NCI-H1105 treated with DMSO at 0.1 percent for 48 hours (cell line): Measurements from ENCODE around the gene FSD1.

Source experiments
- DNase-seq: peaks from one replicate; lab custom pipeline; 2025; lab: John Stamatoyannopoulos, UW

FSD1 gene

DNA sequence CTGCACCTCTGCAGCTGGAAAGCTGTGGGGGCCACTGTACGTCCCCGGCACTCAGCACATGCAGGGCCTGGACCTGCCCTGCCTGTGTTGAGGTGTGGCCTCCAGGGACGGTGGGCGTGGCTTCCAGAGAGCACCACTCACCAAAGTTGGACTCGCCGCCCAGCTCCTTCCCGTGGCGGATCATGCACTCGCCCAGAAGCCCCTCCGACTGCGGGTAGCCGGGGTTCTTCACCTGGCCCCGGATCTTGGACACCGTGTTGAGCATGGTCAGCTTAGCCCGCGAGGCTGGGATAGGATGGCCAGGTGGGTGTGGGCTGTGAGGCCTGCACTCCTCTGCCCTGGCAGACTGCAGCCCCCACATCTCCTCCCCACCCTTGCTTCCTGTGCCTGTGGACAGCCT, 60.9 kb downstream of the FSD1 start:
- DNase-seq = no peak

DNA sequence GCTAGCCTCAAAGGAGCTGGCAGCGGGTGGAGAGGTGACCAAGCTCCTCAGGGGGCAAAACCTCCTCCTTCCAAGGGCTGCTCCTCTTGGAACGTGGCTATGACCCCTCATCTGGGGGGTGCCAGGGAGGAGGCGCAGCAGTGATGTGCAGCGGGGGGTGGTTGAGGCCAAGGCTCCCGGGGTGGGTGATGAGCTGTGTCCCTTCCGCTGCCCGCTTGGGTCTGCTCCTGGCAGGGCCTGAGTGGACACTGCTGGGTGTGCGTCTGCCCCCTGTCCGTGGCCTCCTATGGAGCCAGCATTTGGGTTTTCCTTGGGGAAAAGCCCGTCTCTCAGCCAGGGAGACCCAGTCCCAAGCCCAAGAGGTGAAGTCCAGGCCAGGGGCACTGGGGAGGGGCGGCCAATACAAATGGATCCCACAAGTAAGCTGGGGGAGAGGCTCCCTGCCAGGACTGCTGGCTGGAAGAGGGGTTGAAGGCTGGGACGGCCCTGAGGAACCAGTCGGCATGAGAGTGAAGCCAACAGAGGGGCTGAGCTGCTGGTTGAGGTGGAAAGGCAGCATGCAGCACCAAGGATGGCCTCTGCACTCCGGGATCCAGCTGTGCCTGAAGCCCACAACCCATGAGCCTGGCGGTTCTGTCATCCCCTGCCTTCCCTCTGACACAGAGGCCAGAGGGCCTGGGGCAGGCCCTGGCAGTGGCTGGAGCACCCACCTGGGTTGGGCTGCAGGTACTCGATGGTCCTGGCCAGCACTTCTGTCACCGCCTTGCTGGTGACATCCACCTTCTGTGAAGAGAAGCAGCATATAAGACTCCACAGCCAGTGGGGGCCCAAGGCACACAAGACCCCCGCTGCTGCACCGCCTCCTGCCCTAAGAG, 61.6 kb downstream of the FSD1 start:
- no peak for DNase-seq

DNA sequence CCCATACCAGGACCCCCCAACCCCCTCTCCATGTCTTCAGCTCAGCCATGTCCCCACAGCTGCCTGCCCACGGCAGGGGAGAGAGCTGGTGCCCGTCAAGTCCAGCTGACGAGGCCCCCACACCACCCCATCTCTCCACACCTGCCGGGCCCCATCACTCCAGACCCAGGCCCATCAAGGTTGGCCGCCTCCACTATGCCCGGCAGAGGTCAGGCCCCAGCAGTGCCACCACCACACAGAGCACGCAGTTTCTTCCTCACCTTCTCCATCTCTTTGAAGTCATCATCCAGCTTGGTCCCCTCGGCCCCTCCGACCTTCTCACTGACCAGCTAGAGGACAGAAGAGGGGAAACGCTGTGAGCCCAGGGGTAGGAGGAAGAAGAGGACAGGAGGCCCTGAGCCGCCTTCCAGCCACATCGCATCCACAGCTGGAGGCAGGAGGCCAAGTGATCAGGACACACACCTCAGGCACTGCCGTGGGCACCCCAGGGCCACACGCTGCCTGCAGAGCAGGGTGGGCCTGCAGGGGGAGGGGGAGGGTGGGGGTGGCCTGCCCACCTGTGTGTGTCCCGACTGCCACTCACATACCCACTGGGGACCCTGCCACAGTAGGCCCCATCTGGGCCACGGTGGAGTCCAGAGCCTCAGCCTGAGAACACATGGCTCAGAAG, 62.4 kb downstream of the FSD1 start:
- no peak for DNase-seq

DNA sequence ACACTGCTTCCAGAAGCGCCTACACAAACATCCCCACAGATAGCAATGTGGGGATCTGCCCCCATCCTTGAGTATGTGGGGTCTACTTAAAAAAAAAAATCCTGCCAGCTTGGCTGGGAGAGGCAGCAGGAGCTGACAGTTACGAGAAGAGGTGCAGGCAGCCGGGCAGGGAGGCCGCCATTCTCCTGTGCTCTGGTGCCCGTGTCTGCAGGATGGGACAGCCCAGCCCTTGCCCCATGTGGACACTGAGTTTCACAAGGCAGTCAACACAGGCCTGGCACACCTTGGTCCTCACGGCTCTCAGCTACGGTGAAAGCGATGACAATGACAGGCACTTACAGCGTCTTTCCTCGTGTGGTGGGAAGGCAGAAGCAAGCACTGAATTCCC, 62.9 kb downstream of the FSD1 start:
- DNase-seq = no peak

DNA sequence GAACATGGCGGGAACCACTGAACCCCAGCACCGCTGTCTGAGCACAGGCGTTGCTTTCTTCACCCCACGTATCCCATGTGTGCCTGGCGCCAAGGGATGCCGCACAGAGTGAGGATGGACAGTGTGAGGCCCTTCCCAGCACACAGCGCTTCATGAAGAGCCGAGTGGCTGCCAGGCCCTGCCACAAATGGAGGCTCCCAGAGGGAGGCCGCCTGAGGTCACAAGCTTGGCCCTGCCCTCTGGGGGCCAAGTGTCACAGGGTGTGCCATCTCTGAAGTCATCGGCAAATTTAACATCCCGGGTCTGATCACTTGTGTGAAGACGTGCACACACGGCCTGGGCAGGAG, 63.4 kb downstream of the FSD1 start:
- no peak for DNase-seq

DNA sequence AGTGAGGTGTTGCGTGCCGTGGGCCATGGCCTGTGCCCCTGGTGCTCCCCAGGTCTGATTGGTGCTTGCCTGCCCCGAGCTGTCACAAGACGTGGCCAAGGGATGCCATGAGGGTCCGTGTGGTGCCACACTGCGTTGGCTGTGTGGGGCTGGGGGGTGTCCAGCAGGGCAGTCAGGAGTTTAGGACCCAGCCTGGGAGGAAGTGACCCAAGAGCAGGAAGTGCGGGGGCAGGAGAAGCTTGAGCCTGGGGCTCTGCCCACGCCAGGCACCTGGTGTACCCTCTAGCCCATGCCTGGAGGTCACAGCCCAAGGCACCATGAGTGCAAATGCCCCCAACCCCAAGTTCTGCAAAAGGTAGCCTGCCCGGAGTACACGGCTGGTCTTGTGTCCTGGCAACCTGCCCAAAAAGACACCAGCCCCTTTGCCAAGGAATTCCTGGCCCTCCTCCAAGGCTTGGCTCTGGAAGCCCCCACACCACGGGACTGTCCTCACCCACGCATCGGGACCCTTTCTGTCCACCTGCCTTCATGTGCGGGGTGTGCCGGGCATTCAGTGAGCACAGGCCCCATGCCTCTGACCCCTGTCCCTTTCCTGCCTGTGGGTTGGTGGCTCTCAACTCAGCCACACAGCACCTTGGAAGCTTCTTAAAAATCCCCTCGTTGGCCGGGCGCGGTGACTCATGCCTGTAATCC, 63.9 kb downstream of the FSD1 start:
- DNase-seq = peak; percentile 22

DNA sequence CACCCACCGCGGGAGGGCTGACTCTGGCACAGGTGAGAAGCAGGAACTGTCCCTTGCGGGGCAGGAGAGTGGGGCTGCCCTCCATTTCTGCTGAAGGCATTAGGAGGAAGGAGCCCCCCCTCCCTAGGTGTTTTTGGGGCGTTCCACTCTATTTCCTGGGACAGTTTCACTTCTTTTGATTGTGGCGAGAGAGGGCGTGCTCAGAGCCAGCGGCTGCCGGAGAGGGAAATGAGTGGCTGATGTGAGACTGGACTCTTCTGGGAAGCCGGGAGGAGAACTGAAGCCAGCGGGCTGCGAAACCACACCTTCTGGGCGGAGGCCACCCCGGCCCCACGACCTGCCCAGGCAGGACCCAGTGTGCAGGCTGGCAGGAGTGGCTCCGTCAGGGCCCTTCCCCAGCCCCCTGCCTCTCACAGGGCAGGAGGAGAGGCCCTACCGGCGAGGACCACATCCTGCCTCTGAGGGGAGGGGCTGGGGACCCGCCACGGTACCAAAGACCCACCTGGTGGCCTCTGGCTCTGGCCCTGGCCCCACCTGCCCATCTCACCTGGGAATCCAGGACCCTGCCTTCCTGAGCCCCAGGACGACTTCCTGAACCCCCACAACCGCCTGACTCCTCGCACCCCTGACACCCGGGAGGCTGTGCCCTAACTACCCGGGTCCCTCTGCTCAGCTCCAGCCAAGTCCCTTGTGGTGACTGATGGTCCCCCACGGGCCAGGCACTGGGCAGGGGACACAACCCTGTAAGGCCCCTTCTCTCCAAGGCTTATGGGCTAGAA, 64.9 kb downstream of the FSD1 start:
- DNase-seq = peak; percentile 24

DNA sequence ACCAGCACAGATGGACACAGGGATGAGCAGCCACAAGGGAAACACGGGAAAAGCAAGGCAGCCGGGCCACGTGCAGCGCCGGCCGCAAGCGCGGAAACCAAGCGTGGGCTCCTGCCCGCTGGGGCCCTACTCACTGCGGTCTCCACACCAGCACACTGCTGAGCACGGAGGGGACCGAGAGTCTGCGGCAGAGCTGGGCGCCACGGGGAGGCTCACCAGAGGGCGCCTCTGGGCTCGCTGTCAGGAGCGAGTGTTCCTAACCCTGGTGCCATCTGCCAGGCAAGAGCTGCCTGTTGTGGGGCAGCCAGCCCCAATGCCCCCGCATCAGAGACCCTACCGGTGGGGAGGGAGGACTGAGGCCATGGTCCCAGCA, 65.5 kb downstream of the FSD1 start:
- DNase-seq = no peak

DNA sequence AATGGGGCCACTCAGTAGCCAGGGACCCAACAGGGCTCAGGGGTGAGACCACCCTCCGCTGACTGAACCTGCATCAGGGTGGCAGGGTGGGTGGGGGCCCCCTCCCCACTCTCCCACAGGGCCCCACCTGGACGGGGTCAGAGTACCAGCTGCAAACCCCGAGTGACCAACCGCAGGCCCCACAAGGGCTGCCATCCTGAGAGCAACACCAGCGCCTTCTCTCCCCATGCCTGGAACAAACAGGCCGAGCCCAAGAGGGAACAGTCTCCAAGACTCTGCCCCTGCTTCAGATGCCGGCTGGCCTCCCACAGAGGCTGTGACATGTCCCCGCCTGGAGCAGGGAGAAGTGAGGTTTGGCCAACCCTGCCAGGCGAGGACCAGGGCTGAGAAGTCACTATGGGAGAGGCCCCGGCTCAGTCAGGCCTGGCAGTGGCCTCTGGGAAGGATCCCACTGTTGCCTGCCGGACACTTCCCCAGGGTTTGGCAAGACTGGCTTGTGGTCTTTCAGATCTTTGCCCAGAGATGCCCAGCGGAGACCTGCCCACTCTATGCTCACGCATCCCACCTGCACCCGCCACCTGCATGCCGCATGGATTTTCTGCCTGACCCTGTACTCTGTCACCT, 66.1 kb downstream of the FSD1 start:
- no peak for DNase-seq

DNA sequence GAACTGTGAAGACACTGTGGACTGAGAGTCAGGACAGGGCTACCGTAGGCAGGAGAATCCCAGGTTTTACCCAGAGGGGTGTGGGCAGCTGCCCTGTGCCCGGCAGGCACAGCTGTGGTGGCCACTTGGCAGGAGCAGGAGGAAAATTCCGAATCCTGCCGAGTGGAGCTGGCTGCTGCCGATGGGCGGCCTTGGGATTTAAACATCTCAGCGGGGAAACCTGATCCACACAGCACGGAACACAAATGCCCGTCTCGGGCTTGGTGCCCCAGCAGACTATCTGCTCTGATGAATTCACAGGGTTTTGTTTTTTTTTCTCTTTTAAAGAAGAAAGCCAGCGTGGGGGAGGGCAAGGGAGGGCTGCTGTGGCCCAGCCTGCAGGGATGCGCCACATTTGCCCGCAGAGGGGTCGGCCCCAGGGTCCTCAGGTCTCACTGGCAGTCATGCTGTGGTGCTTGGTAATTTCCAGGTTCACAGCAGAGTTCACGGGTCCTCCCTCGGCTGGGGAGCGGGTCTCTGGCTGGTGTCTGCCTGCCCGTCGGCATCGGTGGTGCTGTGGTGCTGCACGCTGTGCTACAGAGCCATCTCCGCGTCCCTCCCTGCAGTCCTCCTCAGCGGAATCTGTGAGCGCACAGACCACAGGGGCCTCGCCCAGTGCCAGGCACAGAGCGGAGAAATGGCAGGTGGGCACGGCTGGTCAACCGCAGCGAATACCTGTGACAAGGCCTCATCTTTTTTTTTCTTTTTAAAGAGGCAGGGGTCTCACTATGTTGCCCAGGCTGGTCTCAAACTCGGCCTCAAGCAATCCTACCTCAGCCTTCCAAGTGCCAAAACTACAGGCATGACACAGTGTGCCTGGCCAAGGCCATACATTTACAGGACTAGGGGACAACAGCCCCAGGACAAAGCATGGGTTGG, 67.1 kb downstream of the FSD1 start:
- DNase-seq = no peak

DNA sequence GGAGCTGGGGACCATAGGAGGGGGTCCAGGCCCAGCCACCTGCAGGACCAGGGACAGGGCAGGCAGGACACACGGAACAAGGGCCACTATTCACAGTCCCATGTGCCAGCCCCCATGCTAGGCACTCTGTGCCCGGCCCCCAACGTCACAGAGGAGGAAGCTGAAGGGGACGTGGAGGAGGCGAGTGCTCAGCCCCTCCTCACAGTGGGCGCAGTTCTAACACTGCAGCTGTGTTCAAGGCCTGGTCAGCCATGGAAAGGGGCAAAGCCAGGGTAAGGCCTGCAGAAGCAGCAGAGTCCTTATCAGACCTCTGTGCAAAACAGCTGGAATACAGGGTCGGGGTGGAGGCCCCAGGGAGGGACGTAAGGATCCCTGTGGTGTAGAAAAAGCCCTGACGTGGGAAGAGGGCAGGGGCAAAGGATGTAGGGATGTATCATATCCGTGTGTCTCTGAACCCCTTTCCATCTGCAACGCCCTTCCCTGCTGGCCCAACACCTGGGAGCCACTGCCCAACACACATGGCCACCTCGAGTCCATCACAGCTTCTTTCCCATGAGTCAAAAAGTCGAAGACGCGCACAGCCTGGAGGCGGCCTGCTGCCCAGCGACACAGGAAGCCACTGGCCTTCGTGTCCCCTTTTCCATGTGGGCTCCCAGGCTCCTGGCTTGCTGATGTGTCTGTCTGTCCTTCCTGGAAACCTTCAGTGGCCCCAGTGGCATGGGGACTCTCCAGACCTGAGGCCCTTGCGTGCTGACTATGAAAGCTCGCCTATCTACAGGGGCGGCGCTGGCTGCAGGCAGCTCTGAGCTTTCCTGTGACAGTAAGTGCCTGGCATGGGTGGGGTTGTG, 68.0 kb downstream of the FSD1 start:
- no peak for DNase-seq

DNA sequence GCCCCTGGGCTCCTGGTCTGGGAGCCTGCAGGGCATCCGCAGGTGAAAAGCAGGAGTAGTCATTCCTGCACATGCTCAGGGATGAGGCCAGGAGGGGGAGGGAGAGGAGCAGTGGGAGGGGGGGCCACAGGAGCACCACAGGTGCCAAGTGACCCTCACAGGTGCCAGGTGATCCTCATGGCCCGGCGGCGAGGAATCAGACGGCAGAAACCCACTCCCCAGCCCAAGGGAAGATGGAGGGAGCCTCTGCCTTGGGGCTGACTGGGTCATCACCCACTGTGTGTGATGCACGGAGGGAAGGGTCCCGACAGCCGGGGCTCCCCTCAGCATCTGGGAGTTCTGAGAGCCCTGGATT, 68.6 kb downstream of the FSD1 start:
- no peak for DNase-seq
